ENCODE measurements around the gene OR56B1.

DNA sequence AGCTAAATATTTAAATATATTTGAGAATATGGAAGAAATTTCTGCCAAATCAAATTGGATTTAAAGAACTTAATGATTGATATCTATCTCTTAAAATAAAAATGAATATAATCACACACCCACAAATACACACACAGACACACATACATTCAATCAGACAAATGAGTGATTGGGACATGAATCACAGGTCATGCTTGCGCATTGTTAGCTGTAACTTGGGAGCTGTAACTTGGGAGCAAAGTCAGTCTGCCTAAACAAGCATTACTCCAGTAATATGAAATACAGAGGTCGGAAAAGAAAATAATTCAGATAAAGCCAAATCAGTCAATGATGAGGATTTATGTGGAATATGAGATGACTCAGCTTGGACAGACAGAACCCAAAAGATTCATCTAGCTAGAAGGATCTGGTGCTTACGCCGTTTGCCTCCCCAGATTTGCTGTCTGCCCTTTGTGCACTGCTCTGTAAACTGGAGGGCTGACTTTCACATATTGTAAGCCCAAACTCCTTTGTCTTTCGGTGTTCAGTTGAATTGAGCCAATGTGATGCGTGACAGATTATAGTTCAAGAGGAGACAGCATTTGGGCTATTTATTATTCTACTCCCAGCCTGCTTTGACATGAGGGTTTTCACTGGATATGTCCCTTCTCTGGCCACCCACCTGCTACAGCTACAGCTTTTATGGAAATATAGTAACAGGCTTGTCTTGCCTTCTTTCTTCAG is 1.6 kb downstream of the OR56B1 start:
- TF ChIP-seq, protein P1, sequence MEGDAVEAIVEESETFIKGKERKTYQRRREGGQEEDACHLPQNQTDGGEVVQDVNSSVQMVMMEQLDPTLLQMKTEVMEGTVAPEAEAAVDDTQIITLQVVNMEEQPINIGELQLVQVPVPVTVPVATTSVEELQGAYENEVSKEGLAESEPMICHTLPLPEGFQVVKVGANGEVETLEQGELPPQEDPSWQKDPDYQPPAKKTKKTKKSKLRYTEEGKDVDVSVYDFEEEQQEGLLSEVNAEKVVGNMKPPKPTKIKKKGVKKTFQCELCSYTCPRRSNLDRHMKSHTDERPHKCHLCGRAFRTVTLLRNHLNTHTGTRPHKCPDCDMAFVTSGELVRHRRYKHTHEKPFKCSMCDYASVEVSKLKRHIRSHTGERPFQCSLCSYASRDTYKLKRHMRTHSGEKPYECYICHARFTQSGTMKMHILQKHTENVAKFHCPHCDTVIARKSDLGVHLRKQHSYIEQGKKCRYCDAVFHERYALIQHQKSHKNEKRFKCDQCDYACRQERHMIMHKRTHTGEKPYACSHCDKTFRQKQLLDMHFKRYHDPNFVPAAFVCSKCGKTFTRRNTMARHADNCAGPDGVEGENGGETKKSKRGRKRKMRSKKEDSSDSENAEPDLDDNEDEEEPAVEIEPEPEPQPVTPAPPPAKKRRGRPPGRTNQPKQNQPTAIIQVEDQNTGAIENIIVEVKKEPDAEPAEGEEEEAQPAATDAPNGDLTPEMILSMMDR (IDR thresholded peaks at IDR 0.05), result no peak
- TF ChIP-seq POLR2A (IDR thresholded peaks at IDR 0.05), result no peak
